Kidney (tissue), 14 donors: Measurements from ENCODE around the gene ZMIZ2. TPM values are rescaled to one million over a fixed set of nuclear protein-coding genes. Genes with fewer than 3 reads are reported as not detected.

Experiments used
- DNase-seq, 5 donors: peaks; one replicate each; pipeline ENCODE4 v3.0.0-alpha.2; 2013 to 2020
- FAIRE-seq: peaks from 2 replicates; lab custom pipeline; 2012; peaks lifted over from hg19 to GRCh38; lab: Jason Lieb, UNC
- H3K27ac ChIP-seq, 2 donors: one replicate each; pipeline ENCODE4 v1.7.0; 2013; ENCODE audit warnings: low read depth in 2 of 2, low read length in 2 of 2, inconsistent platforms in 1 of 2
- H3K27me3 ChIP-seq: one replicate; pipeline ENCODE4 v1.7.1; 2013; ENCODE audit warnings: low read length, inconsistent platforms; ENCODE audit not compliant: control insufficient read depth, insufficient read depth
- H3K36me3 ChIP-seq, 3 donors: one replicate each; pipeline versions ENCODE4 v1.7.0 to v1.7.1; 2013; ENCODE audit warnings: low read length in 3 of 3, control low read depth in 1 of 3, inconsistent platforms in 1 of 3; ENCODE audit not compliant: insufficient read depth in 3 of 3, control insufficient read depth in 2 of 3
- H3K4me1 ChIP-seq, 3 donors: one replicate each; pipeline versions ENCODE4 v1.7.0 to v1.7.1; 2013; ENCODE audit warnings: low read length in 3 of 3, inconsistent platforms in 1 of 3, low read depth in 1 of 3; ENCODE audit not compliant: control insufficient read depth in 2 of 3, insufficient read depth in 2 of 3
- H3K4me3 ChIP-seq, 3 donors: one replicate each; pipeline versions ENCODE4 v1.7.0 to v1.8.1; 2013; ENCODE audit warnings: low read length in 3 of 3, control low read depth in 1 of 3, inconsistent platforms in 1 of 3
- H3K9ac ChIP-seq, 3 donors: one replicate each; pipeline versions ENCODE4 v1.7.0 to v1.7.1; 2013; ENCODE audit warnings: low read length in 3 of 3, control low read depth in 1 of 3, inconsistent platforms in 1 of 3
- H3K9me3 ChIP-seq, 3 donors: one replicate each; pipeline versions ENCODE4 v1.7.0 to v1.7.1; 2013; ENCODE audit warnings: low read length in 3 of 3, control low read depth in 1 of 3, inconsistent platforms in 1 of 3; ENCODE audit not compliant: control insufficient read depth in 2 of 3, insufficient read depth in 1 of 3
- CTCF ChIP-seq: IDR thresholded peaks from 3 replicates; pipeline ENCODE4 v1.5.1; 2012; ENCODE audit warnings: mild to moderate bottlenecking, moderate library complexity, borderline replicate concordance; ENCODE audit not compliant: insufficient read depth; ENCODE audit errors: extremely low read depth
- intact Hi-C: fragments of 100-400 bp; cut with DNase I; formaldehyde crosslinking; loops from one replicate; pipeline ENCODE4 v1.11.1; 2022
- polyA plus RNA-seq: library from polyadenylated mRNA; stranded (reverse); fragments of 350-450 nt; fragmentation: Illumina TruSeq; extraction: RNeasy Lipid Tissue Mini Kit (QIAGEN cat#74804); gene quantifications from one replicate; pipeline ENCODE4 v1.2.3, GENCODE V29; 2014; ENCODE audit warnings: low read depth, low replicate concordance; ENCODE audit not compliant: insufficient read depth
- total RNA-seq: library from RNA; stranded (reverse); fragmentation: NEBNext Ultra II Directional; extraction: Animal tissue kit (Norgen Biotek cat#: 25700); gene quantifications from one replicate; pipeline ENCODE4 v1.2.1, GENCODE V29; 2021
- donor health status: control.
- donor health status: control.
- donor health status: control.
- donor health status: control.
- donor health status: control.
- donor health status: DM: yes; HTN: yes; CAD: no.
- donor health status: Normal renal cell carcinoma (clear cell type).

Gene ZMIZ2
- total and polyA plus RNA-seq, 2 donors from 2014 or later = 30.5 to 127 TPM

- Histone ChIP-seq H3K4me3 (no peak overlapping the region), H3K36me3 (peaks cover 0 to 20% (median 11%) of the 10 kb centered on the region in 3 donors), H3K9ac (no peak overlapping the region), H3K9me3 (no peaks in the 10 kb centered on the region), H3K27ac (no peak overlapping the region), H3K27me3 (no peaks in the 10 kb centered on the region), H3K4me1 (no peaks in the 10 kb centered on the region)
- TF ChIP-seq CTCF = no peak
- FAIRE-seq = no peak
- intact Hi-C loops = no loop called here
- DNase-seq = no peak
Observed at GRCh38 chr7:44711528-44711927, 37.1 kb upstream of the ZMIZ2 start.

- Histone ChIP-seq H3K27me3 (no peaks in the 10 kb centered on the region), H3K4me1 (no peaks in the 10 kb centered on the region), H3K36me3 (peaks cover 0 to 18% (median 8%) of the 10 kb centered on the region in 3 donors), H3K9me3 (no peaks in the 10 kb centered on the region), H3K27ac (no peak overlapping the region), H3K9ac (no peak overlapping the region), H3K4me3 (no peak overlapping the region)
- FAIRE-seq = no peak
- intact Hi-C loops = no loop called here
- DNase-seq = peak in 2 of 5 donors; percentile 7 to 13
- TF ChIP-seq CTCF = no peak
Observed at GRCh38 chr7:44712012-44712411, 36.6 kb upstream of the ZMIZ2 start.

- no peak for FAIRE-seq
- intact Hi-C loops = no loop called here
- no peak for TF ChIP-seq CTCF
Observed at GRCh38 chr7:44713141-44713540, 35.5 kb upstream of the ZMIZ2 start.

More at GRCh38 chr7:44713141-44713540, 35.5 kb upstream of the ZMIZ2 start:
- H3K9me3 ChIP-seq = no peaks in the 10 kb centered on the region
- no peaks in the 10 kb centered on the region for H3K4me1 ChIP-seq
- no peak overlapping the region for H3K4me3 ChIP-seq
- H3K27me3 ChIP-seq = no peaks in the 10 kb centered on the region
- no peak overlapping the region for H3K9ac ChIP-seq
- peaks cover 0 to 7% (median 0%) of the 10 kb centered on the region in 3 donors for H3K36me3 ChIP-seq
- no peak overlapping the region for H3K27ac ChIP-seq
- DNase-seq = no peak
